Activated CD8-positive, alpha-beta memory T cell treated with anti-CD3 and anti-CD28 coated beads for 36 hours (primary cell): ENCODE data around the gene TUBA1A. TPM values are rescaled to one million over a fixed set of nuclear protein-coding genes. Genes with fewer than 3 reads are reported as not detected.

ENCODE experiments used
- CTCF ChIA-PET: fragments of 350-600 bp; sonication (Branson Sonifier 250); formaldehyde crosslinking; loops from one replicate; lab custom pipeline; 2021; ENCODE audit warnings: antibody characterized with exemption; lab: Charles Lee
- POLR2A ChIA-PET: fragments of 350-600 bp; sonication (Branson Sonifier 250); formaldehyde crosslinking; loops from one replicate; lab custom pipeline; 2021; ENCODE audit warnings: antibody characterized with exemption; lab: Charles Lee
- total RNA-seq, 2 experiments: library from RNA; stranded (reverse); gene quantifications; one replicate each; pipeline ENCODE4 v1.2.3, GENCODE V29; 2021

TUBA1A gene
- 10 to 100 TPM; 58.9 to 61.1 TPM for total RNA-seq

GRCh38 chr12:49188916-49189367, at the start of gene TUBA1A:
Gene TUBA1A (minus strand): TSS chr12:49189080. CDS start chr12:49188979, 101 bp downstream.
- CTCF ChIA-PET: interaction anchor here (1.9 to 3.6 kb wide), 3 partner anchors 13 to 58 kb away, joined by 4 to 23 read pairs (median 5); partner anchors contain the start of gene TUBA1B
- POLR2A ChIA-PET: interaction anchor here (0.9 to 3.3 kb wide), 4 partner anchors 57 to 76 kb away, joined by 3 to 49 read pairs (median 4); partner anchors contain the start of genes TUBA1B and TUBA1C

GRCh38 chr12:49236423-49236822, 47.5 kb upstream of the TUBA1A start:
- CTCF ChIA-PET: interaction anchor here (0.9 to 2.7 kb wide), 4 partner anchors 60 to 240 kb away, joined by 3 to 19 read pairs (median 4); partner anchors contain the start of gene TUBA1B

GRCh38 chr12:49233842-49234526, 45.1 kb upstream of the TUBA1A start:
- POLR2A ChIA-PET: interaction anchor here (2.0 kb wide), 1 partner anchor 103 kb away, joined by 4 read pairs; the partner anchor contains the start of gene TUBA1B

More at GRCh38 chr12:49236423-49236822, 47.5 kb upstream of the TUBA1A start:
- POLR2A ChIA-PET: interaction anchor here (2.0 kb wide), 1 partner anchor 105 kb away, joined by 22 read pairs; the partner anchor contains the start of gene TUBA1B

GRCh38 chr12:49232940-49233841, 44.3 kb upstream of the TUBA1A start:
- ChIA-PET CTCF (interaction anchor here (1.3 to 3.2 kb wide), 4 partner anchors 10 to 146 kb away, joined by 3 to 14 read pairs (median 4); no protein-coding TSS in a partner anchor), POLR2A (interaction anchor here (2.0 kb wide), 1 partner anchor 102 kb away, joined by 4 read pairs; the partner anchor contains the start of gene TUBA1B)

More at GRCh38 chr12:49233842-49234526, 45.1 kb upstream of the TUBA1A start:
- CTCF ChIA-PET: interaction anchor here (0.5 to 3.2 kb wide), 6 partner anchors 9 to 146 kb away, joined by 3 to 19 read pairs (median 4); partner anchors contain the start of gene TUBA1B

- ChIA-PET CTCF (interaction anchor here (0.6 to 1.8 kb wide), 3 partner anchors 9 to 132 kb away, joined by 3 to 5 read pairs (median 4); no protein-coding TSS in a partner anchor), POLR2A (no interaction called here)
These were observed 43.2 kb upstream of the TUBA1A start for GRCh38 chr12:49231878-49232655.

GRCh38 chr12:49230805-49231194, 41.9 kb upstream of the TUBA1A start:
- ChIA-PET POLR2A (interaction anchor here (0.6 to 0.7 kb wide), 2 partner anchors 15 to 35 kb away, joined by 3 read pairs; no protein-coding TSS in a partner anchor), CTCF (interaction anchor here (1.5 kb wide), 1 partner anchor 10 kb away, joined by 3 read pairs; no protein-coding TSS in a partner anchor)

GRCh38 chr12:49230176-49230804, 41.4 kb upstream of the TUBA1A start:
- CTCF ChIA-PET: interaction anchor here (1.5 kb wide), 1 partner anchor 11 kb away, joined by 3 read pairs; no protein-coding TSS in a partner anchor
- POLR2A ChIA-PET: interaction anchor here (0.6 kb wide), 1 partner anchor 14 kb away, joined by 3 read pairs; no protein-coding TSS in a partner anchor

- CTCF ChIA-PET: interaction anchor here (0.7 kb wide), 1 partner anchor 119 kb away, joined by 3 read pairs; no protein-coding TSS in a partner anchor
These were observed 39.8 kb upstream of the TUBA1A start for GRCh38 chr12:49228653-49229052.

GRCh38 chr12:49227713-49228112, 38.8 kb upstream of the TUBA1A start:
- POLR2A ChIA-PET: no interaction called here

More at GRCh38 chr12:49228653-49229052, 39.8 kb upstream of the TUBA1A start:
- POLR2A ChIA-PET: no interaction called here

GRCh38 chr12:49225576-49226166, 36.8 kb upstream of the TUBA1A start:
- CTCF ChIA-PET: no interaction called here
- POLR2A ChIA-PET: no interaction called here

More at GRCh38 chr12:49227713-49228112, 38.8 kb upstream of the TUBA1A start:
- CTCF ChIA-PET: interaction anchor here (0.7 kb wide), 1 partner anchor 120 kb away, joined by 3 read pairs; no protein-coding TSS in a partner anchor

- POLR2A ChIA-PET: no interaction called here
These were observed 34.9 kb upstream of the TUBA1A start for GRCh38 chr12:49223590-49224369.

GRCh38 chr12:49223122-49223521, 34.2 kb upstream of the TUBA1A start:
- CTCF ChIA-PET: interaction anchor here (0.6 to 1.5 kb wide), 3 partner anchors 10 to 413 kb away, joined by 3 to 5 read pairs (median 3); no protein-coding TSS in a partner anchor
- POLR2A ChIA-PET: interaction anchor here (0.8 kb wide), 1 partner anchor 92 kb away, joined by 3 read pairs; the partner anchor contains the start of gene TUBA1B

More at GRCh38 chr12:49223590-49224369, 34.9 kb upstream of the TUBA1A start:
- CTCF ChIA-PET: interaction anchor here (1.2 to 1.5 kb wide), 2 partner anchors 9 to 333 kb away, joined by 3 to 5 read pairs; no protein-coding TSS in a partner anchor

GRCh38 chr12:49220972-49221371, 32.1 kb upstream of the TUBA1A start:
- POLR2A ChIA-PET: interaction anchor here (0.8 kb wide), 1 partner anchor 77 kb away, joined by 4 read pairs; no protein-coding TSS in a partner anchor
- CTCF ChIA-PET: interaction anchor here (0.6 kb wide), 1 partner anchor 23 kb away, joined by 3 read pairs; no protein-coding TSS in a partner anchor

GRCh38 chr12:49219417-49220026, 30.6 kb upstream of the TUBA1A start:
- ChIA-PET POLR2A (no interaction called here), CTCF (no interaction called here)

GRCh38 chr12:49212572-49212971, 23.7 kb upstream of the TUBA1A start:
- CTCF ChIA-PET: no interaction called here
- POLR2A ChIA-PET: no interaction called here
